Ascending aorta (tissue), 2 donors: ENCODE data around the gene ATP1A3. TPM values are rescaled to one million over a fixed set of nuclear protein-coding genes. Genes with fewer than 3 reads are reported as not detected.

ENCODE experiments used
- DNase-seq, 2 donors: peaks; one replicate each; pipeline ENCODE4 v3.0.0-alpha.2; 2019; ENCODE audit warnings: low spot score in 2 of 2
- H3K27ac ChIP-seq, 2 donors: fragments of 200-600 bp; sonication (generic); one replicate each; pipeline ENCODE4 v1.5.1; 2016 to 2017; ENCODE audit warnings: mild to moderate bottlenecking in 1 of 2
- H3K27me3 ChIP-seq: fragments of 200-600 bp; sonication (generic); one replicate; pipeline ENCODE4 v1.5.1; 2017
- H3K36me3 ChIP-seq, 2 donors: fragments of 200-600 bp; sonication (generic); one replicate each; pipeline ENCODE4 v1.5.1; 2016
- H3K4me1 ChIP-seq, 2 donors: fragments of 200-600 bp; sonication (generic); one replicate each; pipeline ENCODE4 v1.5.1; 2016 to 2017; ENCODE audit warnings: mild to moderate bottlenecking in 1 of 2
- H3K4me3 ChIP-seq, 2 donors: fragments of 200-600 bp; sonication (generic); one replicate each; pipeline ENCODE4 v1.5.1; 2016 to 2017; ENCODE audit warnings: mild to moderate bottlenecking in 1 of 2
- H3K9me3 ChIP-seq, 2 donors: fragments of 200-600 bp; sonication (generic); one replicate each; pipeline ENCODE4 v1.5.1; 2016
- CTCF ChIP-seq, 3 experiments: fragments of 200-600 bp in 2 of 3; fragments of 450-650 bp in 1 of 3; sonication (generic) in 2 of 3; IDR thresholded peaks; one replicate each; pipeline ENCODE4 v1.5.1; 2016 to 2019; ENCODE audit warnings: antibody characterized with exemption in 3 of 3, mild to moderate bottlenecking in 1 of 3, moderate library complexity in 1 of 3
- intact Hi-C: fragments of 100-400 bp; cut with DNase I; formaldehyde crosslinking; loops from one replicate; pipeline ENCODE4 v1.15.1; 2023
- total RNA-seq: library from RNA; depleted of rRNA; stranded (reverse); fragments of >200 nt; gene quantifications from one replicate; pipeline ENCODE4 v1.1.0, GENCODE V29; 2016

Gene ATP1A3
- total RNA-seq, 1 donor from 2014 or later: 1.1 TPM

- H3K9me3 ChIP-seq: no peaks in the 10 kb centered on the region
- no peak for DNase-seq
- H3K4me1 ChIP-seq: peaks cover 0 to 11% of the 10 kb centered on the region in 2 donors
- intact Hi-C loops: no loop called here
- H3K27me3 ChIP-seq: peaks cover 39% of the 10 kb centered on the region
- no peak overlapping the region for H3K4me3 ChIP-seq
- no peak for TF ChIP-seq CTCF (IDR thresholded peaks at IDR 0.05)
- no peaks in the 10 kb centered on the region for H3K36me3 ChIP-seq
- H3K27ac ChIP-seq: no peak overlapping the region
Observed at GRCh38 chr19:41926028-41926762, 67.8 kb downstream of the ATP1A3 start.

GRCh38 chr19:41925208-41926003, 68.6 kb downstream of the ATP1A3 start:
- intact Hi-C loops: no loop called here
- Histone ChIP-seq H3K4me1 (peaks cover 0 to 11% of the 10 kb centered on the region in 2 donors), H3K4me3 (no peak overlapping the region), H3K27ac (no peak overlapping the region), H3K36me3 (no peaks in the 10 kb centered on the region), H3K27me3 (peaks cover 44% of the 10 kb centered on the region), H3K9me3 (no peaks in the 10 kb centered on the region)
- DNase-seq: no peak
- TF ChIP-seq CTCF (IDR thresholded peaks at IDR 0.05): no peak

GRCh38 chr19:41924151-41925145, 69.6 kb downstream of the ATP1A3 start:
- Histone ChIP-seq H3K4me3 (no peak overlapping the region), H3K36me3 (no peaks in the 10 kb centered on the region), H3K4me1 (peaks cover 0 to 11% of the 10 kb centered on the region in 2 donors), H3K27ac (no peak overlapping the region), H3K9me3 (no peaks in the 10 kb centered on the region), H3K27me3 (peaks cover 38% of the 10 kb centered on the region)
- no peak for TF ChIP-seq CTCF (IDR thresholded peaks at IDR 0.05)
- intact Hi-C loops: no loop called here
- DNase-seq: no peak

- Histone ChIP-seq H3K36me3 (no peaks in the 10 kb centered on the region), H3K9me3 (no peaks in the 10 kb centered on the region), H3K4me1 (peaks cover 0 to 6% of the 10 kb centered on the region in 2 donors), H3K4me3 (no peak overlapping the region), H3K27ac (no peak overlapping the region), H3K27me3 (peaks cover 28% of the 10 kb centered on the region)
- intact Hi-C loops: no loop called here
- no peak for TF ChIP-seq CTCF (IDR thresholded peaks at IDR 0.05)
- no peak for DNase-seq
Observed at GRCh38 chr19:41923045-41923788, 70.8 kb downstream of the ATP1A3 start.

- Histone ChIP-seq H3K27me3 (peaks cover 24% of the 10 kb centered on the region), H3K4me1 (no peaks in the 10 kb centered on the region), H3K4me3 (no peak overlapping the region), H3K9me3 (no peaks in the 10 kb centered on the region), H3K27ac (no peak overlapping the region), H3K36me3 (no peaks in the 10 kb centered on the region)
- no peak for DNase-seq
- intact Hi-C loops: no loop called here
- no peak for TF ChIP-seq CTCF (IDR thresholded peaks at IDR 0.05)
Observed at GRCh38 chr19:41922585-41922984, 71.4 kb downstream of the ATP1A3 start.
